Measurements from ENCODE around the gene SMAD9.
"Not testable (repeated sequence)": the region's sequence is repeated elsewhere in the genome, so short reads cannot be mapped to it uniquely, and the experiment has no call there.

SMAD9 gene

GRCh38 chr13:36884235-36884634, 35.8 kb downstream of the SMAD9 start:
- Histone ChIP-seq H3K27me3 (ENCODE audit: control insufficient read depth in 1 of 2, insufficient read depth in 2 of 2, low read length in 2 of 2) (no peaks in the 10 kb centered on the region), H3K4me3 (ENCODE audit: low read length in 2 of 2) (no peak overlapping the region), H3K9ac (ENCODE audit: low read length in 2 of 2) (no peak overlapping the region), H3K9me3 (ENCODE audit: control insufficient read depth in 2 of 2, low read length in 2 of 2) (no peaks in the 10 kb centered on the region), H3K27ac (ENCODE audit: low read length) (no peak overlapping the region), H3K4me1 (ENCODE audit: control insufficient read depth, insufficient read depth, low read length) (peaks cover 10% of the 10 kb centered on the region), H3K36me3 (ENCODE audit: control insufficient read depth in 2 of 2, insufficient read depth in 2 of 2, low read length in 2 of 2) (peaks cover 0 to 3% of the 10 kb centered on the region in 2 donors)

- peaks cover 0 to 5% of the 10 kb centered on the region in 2 donors for H3K36me3 ChIP-seq (ENCODE audit: control insufficient read depth in 2 of 2, insufficient read depth in 2 of 2, low read length in 2 of 2)
- H3K4me3 ChIP-seq (ENCODE audit: low read length in 2 of 2) = no peak overlapping the region
- peaks cover 10% of the 10 kb centered on the region for H3K4me1 ChIP-seq (ENCODE audit: control insufficient read depth, insufficient read depth, low read length)
- no peak overlapping the region for H3K9ac ChIP-seq (ENCODE audit: low read length in 2 of 2)
- no peak overlapping the region for H3K27ac ChIP-seq (ENCODE audit: low read length)
- H3K9me3 ChIP-seq (ENCODE audit: control insufficient read depth in 2 of 2, low read length in 2 of 2) = no peaks in the 10 kb centered on the region
- H3K27me3 ChIP-seq (ENCODE audit: control insufficient read depth in 1 of 2, insufficient read depth in 2 of 2, low read length in 2 of 2) = no peaks in the 10 kb centered on the region
Observed at GRCh38 chr13:36883824-36884223, 36.2 kb downstream of the SMAD9 start.

- not testable (repeated sequence) for H3K36me3 ChIP-seq (ENCODE audit: control insufficient read depth in 2 of 2, insufficient read depth in 2 of 2, low read length in 2 of 2); H3K9ac ChIP-seq (ENCODE audit: low read length in 2 of 2); H3K27ac ChIP-seq (ENCODE audit: low read length); H3K9me3 ChIP-seq (ENCODE audit: control insufficient read depth in 2 of 2, low read length in 2 of 2); H3K27me3 ChIP-seq (ENCODE audit: control insufficient read depth in 1 of 2, insufficient read depth in 2 of 2, low read length in 2 of 2); H3K4me3 ChIP-seq (ENCODE audit: low read length in 2 of 2)
- peaks cover 10% of the 10 kb centered on the region for H3K4me1 ChIP-seq (ENCODE audit: control insufficient read depth, insufficient read depth, low read length)
Observed at GRCh38 chr13:36883392-36883791, 36.6 kb downstream of the SMAD9 start.

GRCh38 chr13:36882829-36883390, 37.1 kb downstream of the SMAD9 start:
- H3K27ac ChIP-seq (ENCODE audit: low read length) = no peak overlapping the region

GRCh38 chr13:36880961-36881360, 39.1 kb downstream of the SMAD9 start:
- peaks cover 0 to 14% of the 10 kb centered on the region in 2 donors for H3K36me3 ChIP-seq (ENCODE audit: control insufficient read depth in 2 of 2, insufficient read depth in 2 of 2, low read length in 2 of 2)
- H3K27ac ChIP-seq (ENCODE audit: low read length) = no peak overlapping the region
- no peak overlapping the region for H3K9ac ChIP-seq (ENCODE audit: low read length in 2 of 2)
- H3K9me3 ChIP-seq (ENCODE audit: control insufficient read depth in 2 of 2, low read length in 2 of 2) = no peaks in the 10 kb centered on the region
- no peak overlapping the region for H3K4me3 ChIP-seq (ENCODE audit: low read length in 2 of 2)
- no peaks in the 10 kb centered on the region for H3K27me3 ChIP-seq (ENCODE audit: control insufficient read depth in 1 of 2, insufficient read depth in 2 of 2, low read length in 2 of 2)
- H3K4me1 ChIP-seq (ENCODE audit: control insufficient read depth, insufficient read depth, low read length) = peaks cover 10% of the 10 kb centered on the region

More at GRCh38 chr13:36882829-36883390, 37.1 kb downstream of the SMAD9 start:
- Histone ChIP-seq H3K9ac (ENCODE audit: low read length in 2 of 2) (no peak overlapping the region), H3K36me3 (ENCODE audit: control insufficient read depth in 2 of 2, insufficient read depth in 2 of 2, low read length in 2 of 2) (peaks cover 0 to 8% of the 10 kb centered on the region in 2 donors), H3K27me3 (ENCODE audit: control insufficient read depth in 1 of 2, insufficient read depth in 2 of 2, low read length in 2 of 2) (no peaks in the 10 kb centered on the region), H3K4me1 (ENCODE audit: control insufficient read depth, insufficient read depth, low read length) (peaks cover 10% of the 10 kb centered on the region), H3K4me3 (ENCODE audit: low read length in 2 of 2) (no peak overlapping the region), H3K9me3 (ENCODE audit: control insufficient read depth in 2 of 2, low read length in 2 of 2) (no peaks in the 10 kb centered on the region)

- Histone ChIP-seq H3K9ac (ENCODE audit: low read length in 2 of 2) (no peak overlapping the region), H3K9me3 (ENCODE audit: control insufficient read depth in 2 of 2, low read length in 2 of 2) (no peaks in the 10 kb centered on the region), H3K4me3 (ENCODE audit: low read length in 2 of 2) (no peak overlapping the region), H3K4me1 (ENCODE audit: control insufficient read depth, insufficient read depth, low read length) (peaks cover 10% of the 10 kb centered on the region), H3K27me3 (ENCODE audit: control insufficient read depth in 1 of 2, insufficient read depth in 2 of 2, low read length in 2 of 2) (no peaks in the 10 kb centered on the region), H3K27ac (ENCODE audit: low read length) (no peak overlapping the region), H3K36me3 (ENCODE audit: control insufficient read depth in 2 of 2, insufficient read depth in 2 of 2, low read length in 2 of 2) (peaks cover 0 to 14% of the 10 kb centered on the region in 2 donors)
Observed at GRCh38 chr13:36879218-36879938, 40.7 kb downstream of the SMAD9 start.

GRCh38 chr13:36875961-36876360, 44.1 kb downstream of the SMAD9 start:
- Histone ChIP-seq H3K27ac (ENCODE audit: low read length) (no peak overlapping the region), H3K9me3 (ENCODE audit: control insufficient read depth in 2 of 2, low read length in 2 of 2) (no peaks in the 10 kb centered on the region), H3K9ac (ENCODE audit: low read length in 2 of 2) (no peak overlapping the region), H3K4me3 (ENCODE audit: low read length in 2 of 2) (no peak overlapping the region), H3K36me3 (ENCODE audit: control insufficient read depth in 2 of 2, insufficient read depth in 2 of 2, low read length in 2 of 2) (peaks cover 0 to 16% of the 10 kb centered on the region in 2 donors), H3K4me1 (ENCODE audit: control insufficient read depth, insufficient read depth, low read length) (peaks cover 9% of the 10 kb centered on the region), H3K27me3 (ENCODE audit: control insufficient read depth in 1 of 2, insufficient read depth in 2 of 2, low read length in 2 of 2) (no peaks in the 10 kb centered on the region)

- Histone ChIP-seq H3K27ac (ENCODE audit: low read length) (no peak overlapping the region), H3K36me3 (ENCODE audit: control insufficient read depth in 2 of 2, insufficient read depth in 2 of 2, low read length in 2 of 2) (peaks cover under 1 to 20% of the 10 kb centered on the region in 2 donors), H3K27me3 (ENCODE audit: control insufficient read depth in 1 of 2, insufficient read depth in 2 of 2, low read length in 2 of 2) (no peaks in the 10 kb centered on the region), H3K4me3 (ENCODE audit: low read length in 2 of 2) (no peak overlapping the region), H3K9ac (ENCODE audit: low read length in 2 of 2) (no peak overlapping the region), H3K9me3 (ENCODE audit: control insufficient read depth in 2 of 2, low read length in 2 of 2) (no peaks in the 10 kb centered on the region), H3K4me1 (ENCODE audit: control insufficient read depth, insufficient read depth, low read length) (peaks cover 7% of the 10 kb centered on the region)
Observed at GRCh38 chr13:36875431-36875830, 44.6 kb downstream of the SMAD9 start.

- no peaks in the 10 kb centered on the region for H3K9me3 ChIP-seq (ENCODE audit: control insufficient read depth in 2 of 2, low read length in 2 of 2)
- H3K4me3 ChIP-seq (ENCODE audit: low read length in 2 of 2) = no peak overlapping the region
- H3K27me3 ChIP-seq (ENCODE audit: control insufficient read depth in 1 of 2, insufficient read depth in 2 of 2, low read length in 2 of 2) = no peaks in the 10 kb centered on the region
- peaks cover 8 to 13% of the 10 kb centered on the region in 2 donors for H3K36me3 ChIP-seq (ENCODE audit: control insufficient read depth in 2 of 2, insufficient read depth in 2 of 2, low read length in 2 of 2)
- H3K9ac ChIP-seq (ENCODE audit: low read length in 2 of 2) = peak overlapping the region in 1 of 2 donors; percentile 14
- H3K27ac ChIP-seq (ENCODE audit: low read length) = no peak overlapping the region
- H3K4me1 ChIP-seq (ENCODE audit: control insufficient read depth, insufficient read depth, low read length) = peaks cover 5% of the 10 kb centered on the region
Observed at GRCh38 chr13:36872621-36873020, 47.4 kb downstream of the SMAD9 start.

- H3K27me3 ChIP-seq (ENCODE audit: control insufficient read depth in 1 of 2, insufficient read depth in 2 of 2, low read length in 2 of 2) = no peaks in the 10 kb centered on the region
- H3K4me3 ChIP-seq (ENCODE audit: low read length in 2 of 2) = no peak overlapping the region
- H3K4me1 ChIP-seq (ENCODE audit: control insufficient read depth, insufficient read depth, low read length) = peaks cover 5% of the 10 kb centered on the region
- no peaks in the 10 kb centered on the region for H3K9me3 ChIP-seq (ENCODE audit: control insufficient read depth in 2 of 2, low read length in 2 of 2)
- H3K27ac ChIP-seq (ENCODE audit: low read length) = no peak overlapping the region
- no peak overlapping the region for H3K9ac ChIP-seq (ENCODE audit: low read length in 2 of 2)
- H3K36me3 ChIP-seq (ENCODE audit: control insufficient read depth in 2 of 2, insufficient read depth in 2 of 2, low read length in 2 of 2) = peaks cover 16% of the 10 kb centered on the region in 2 donors
Observed at GRCh38 chr13:36870050-36870692, 49.9 kb downstream of the SMAD9 start.

- peaks cover 17 to 27% of the 10 kb centered on the region in 2 donors for H3K36me3 ChIP-seq (ENCODE audit: control insufficient read depth in 2 of 2, insufficient read depth in 2 of 2, low read length in 2 of 2)
- H3K9ac ChIP-seq (ENCODE audit: low read length in 2 of 2) = no peak overlapping the region
- no peak overlapping the region for H3K4me3 ChIP-seq (ENCODE audit: low read length in 2 of 2)
- H3K27me3 ChIP-seq (ENCODE audit: control insufficient read depth in 1 of 2, insufficient read depth in 2 of 2, low read length in 2 of 2) = no peaks in the 10 kb centered on the region
- no peaks in the 10 kb centered on the region for H3K9me3 ChIP-seq (ENCODE audit: control insufficient read depth in 2 of 2, low read length in 2 of 2)
- peaks cover 3% of the 10 kb centered on the region for H3K4me1 ChIP-seq (ENCODE audit: control insufficient read depth, insufficient read depth, low read length)
- H3K27ac ChIP-seq (ENCODE audit: low read length) = no peak overlapping the region
Observed at GRCh38 chr13:36866232-36866631, 53.8 kb downstream of the SMAD9 start.

All from stomach smooth muscle (tissue), 2 donors.